Measurements from ENCODE around the gene HSPH1. TPM values are rescaled to one million over a fixed set of nuclear protein-coding genes. Genes with fewer than 3 reads are reported as not detected.
"Not testable (repeated sequence)": the region's sequence is repeated elsewhere in the genome, so short reads cannot be mapped to it uniquely, and the experiment has no call there.

HSPH1 gene
- total RNA-seq, 4 donors from 2014 or later = 29.3 to 86.1 (median 34.9) TPM

- Histone ChIP-seq H3K27me3 (peaks cover 0 to 18% (median 0%) of the 10 kb centered on the region in 4 donors), H3K4me3 (no peak overlapping the region), H3K27ac (no peak overlapping the region), H3K9me3 (no peaks in the 10 kb centered on the region), H3K4me1 (peaks cover 0 to 6% (median 0%) of the 10 kb centered on the region in 3 donors), H3K36me3 (no peaks in the 10 kb centered on the region)
- no peak for DNase-seq
- WGBS, 2 donors = 89 to 92% methylated on average over 3 of the region's 3 CpGs
- no peak for TF ChIP-seq POLR2A (IDR thresholded peaks at IDR 0.05)
- TF ChIP-seq, protein P1, sequence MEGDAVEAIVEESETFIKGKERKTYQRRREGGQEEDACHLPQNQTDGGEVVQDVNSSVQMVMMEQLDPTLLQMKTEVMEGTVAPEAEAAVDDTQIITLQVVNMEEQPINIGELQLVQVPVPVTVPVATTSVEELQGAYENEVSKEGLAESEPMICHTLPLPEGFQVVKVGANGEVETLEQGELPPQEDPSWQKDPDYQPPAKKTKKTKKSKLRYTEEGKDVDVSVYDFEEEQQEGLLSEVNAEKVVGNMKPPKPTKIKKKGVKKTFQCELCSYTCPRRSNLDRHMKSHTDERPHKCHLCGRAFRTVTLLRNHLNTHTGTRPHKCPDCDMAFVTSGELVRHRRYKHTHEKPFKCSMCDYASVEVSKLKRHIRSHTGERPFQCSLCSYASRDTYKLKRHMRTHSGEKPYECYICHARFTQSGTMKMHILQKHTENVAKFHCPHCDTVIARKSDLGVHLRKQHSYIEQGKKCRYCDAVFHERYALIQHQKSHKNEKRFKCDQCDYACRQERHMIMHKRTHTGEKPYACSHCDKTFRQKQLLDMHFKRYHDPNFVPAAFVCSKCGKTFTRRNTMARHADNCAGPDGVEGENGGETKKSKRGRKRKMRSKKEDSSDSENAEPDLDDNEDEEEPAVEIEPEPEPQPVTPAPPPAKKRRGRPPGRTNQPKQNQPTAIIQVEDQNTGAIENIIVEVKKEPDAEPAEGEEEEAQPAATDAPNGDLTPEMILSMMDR (IDR thresholded peaks at IDR 0.05) = no peak
- intact Hi-C loops (cut with DNase I) = no loop called here
These were observed 55.8 kb downstream of the HSPH1 start for GRCh38 chr13:31105856-31106255.

DNA sequence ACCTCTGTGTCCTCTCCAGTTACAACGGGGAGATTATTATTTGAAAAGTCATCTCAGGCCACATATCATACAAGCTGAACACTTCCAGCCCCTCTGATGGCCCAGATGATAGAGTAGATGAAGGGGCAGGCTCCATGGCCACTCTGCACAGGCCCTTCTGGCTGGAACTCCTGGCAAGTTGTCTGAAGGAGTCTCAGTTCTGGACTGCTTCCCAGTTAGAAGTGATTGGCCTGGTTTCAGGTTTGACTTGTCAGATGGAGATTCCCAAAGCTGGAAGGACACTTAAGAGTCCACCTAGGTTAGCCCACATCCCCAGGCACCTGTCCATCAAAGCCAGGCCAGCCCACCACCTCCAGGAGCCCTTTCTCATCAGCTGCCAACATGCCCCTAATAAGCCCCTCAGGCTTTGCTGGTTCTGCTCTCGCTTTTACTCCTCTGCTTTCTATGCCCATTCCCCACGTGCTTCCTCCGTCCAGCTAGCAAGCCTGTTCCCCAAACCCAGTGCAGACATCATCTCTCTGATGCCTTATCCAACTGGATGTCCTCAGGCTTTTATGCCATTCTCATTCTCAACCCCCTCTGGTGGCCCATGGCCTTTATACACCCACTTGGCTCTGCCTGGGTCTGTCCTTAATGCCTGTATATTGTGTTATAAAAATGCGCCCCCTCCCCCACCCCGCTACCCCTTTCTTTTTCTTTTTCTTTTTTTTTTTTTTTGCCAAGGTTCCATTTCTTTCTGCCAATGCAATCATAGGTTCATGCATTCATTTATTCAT lies 56.5 kb downstream of the HSPH1 start:
- intact Hi-C loops (cut with DNase I) = no loop called here
- H3K4me1 ChIP-seq = no peaks in the 10 kb centered on the region
- WGBS, 2 donors = 84 to 87% methylated on average over 6 of the region's 6 CpGs
- H3K4me3 ChIP-seq = no peak overlapping the region
- H3K9me3 ChIP-seq = no peaks in the 10 kb centered on the region
- TF ChIP-seq POLR2A (IDR thresholded peaks at IDR 0.05) = no peak
- TF ChIP-seq, protein P1 (IDR thresholded peaks at IDR 0.05) = no peak
- H3K27ac ChIP-seq = no peak overlapping the region
- H3K27me3 ChIP-seq = peaks cover 0 to 20% (median 0%) of the 10 kb centered on the region in 4 donors
- H3K36me3 ChIP-seq = no peaks in the 10 kb centered on the region
- no peak for DNase-seq

GRCh38 chr13:31102905-31103304 lies 58.8 kb downstream of the HSPH1 start:
- Histone ChIP-seq H3K4me3 (no peak overlapping the region), H3K9me3 (no peaks in the 10 kb centered on the region), H3K27ac (no peak overlapping the region), H3K4me1 (no peaks in the 10 kb centered on the region), H3K27me3 (peaks cover 0 to 20% (median 0%) of the 10 kb centered on the region in 4 donors), H3K36me3 (no peaks in the 10 kb centered on the region)
- intact Hi-C loops (cut with DNase I) = no loop called here
- no peak for TF ChIP-seq POLR2A (IDR thresholded peaks at IDR 0.05)
- TF ChIP-seq, protein P1 (IDR thresholded peaks at IDR 0.05) = no peak
- DNase-seq = no peak
- 89 to 93% methylated on average over 3 of the region's 3 CpGs for WGBS, 2 donors

- no peak for DNase-seq
- no peak overlapping the region for H3K27ac ChIP-seq
- H3K27me3 ChIP-seq = peaks cover 0 to 33% (median 0%) of the 10 kb centered on the region in 4 donors
- TF ChIP-seq, protein P1 (IDR thresholded peaks at IDR 0.05) = no peak
- TF ChIP-seq POLR2A (IDR thresholded peaks at IDR 0.05) = no peak
- H3K4me3 ChIP-seq = no peak overlapping the region
- WGBS, 2 donors = 38 to 67% methylated on average over 5 to 6 of the region's 7 CpGs
- H3K36me3 ChIP-seq = no peaks in the 10 kb centered on the region
- peaks cover 0 to 2% (median 0%) of the 10 kb centered on the region in 3 donors for H3K4me1 ChIP-seq
- no peaks in the 10 kb centered on the region for H3K9me3 ChIP-seq
- intact Hi-C loops (cut with DNase I) = no loop called here
These were observed 60.1 kb downstream of the HSPH1 start for GRCh38 chr13:31101472-31102170.

DNA sequence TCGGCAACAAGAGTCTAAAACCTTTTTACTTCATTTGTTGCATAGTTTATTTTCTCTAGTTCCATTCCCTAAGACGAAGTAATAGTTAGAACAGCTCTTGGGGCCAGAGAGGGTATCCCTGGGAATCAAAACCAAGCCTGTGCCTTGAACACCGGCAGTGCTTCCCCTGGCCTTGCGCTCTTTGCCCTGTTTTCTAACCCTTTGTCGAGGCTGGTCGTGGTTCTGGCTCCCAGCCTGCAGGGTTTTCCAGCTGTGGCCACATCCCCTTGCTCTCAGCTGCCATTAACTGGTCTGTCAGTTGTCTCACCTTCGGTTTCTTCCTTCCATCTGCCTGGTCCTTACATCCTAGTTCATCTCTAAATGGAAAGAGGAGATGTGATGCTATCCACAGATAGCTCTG lies 61.0 kb downstream of the HSPH1 start:
- Histone ChIP-seq H3K4me3 (no peak overlapping the region), H3K4me1 (peaks cover 0 to 7% (median 0%) of the 10 kb centered on the region in 3 donors), H3K27me3 (peaks cover 0 to 34% (median 0%) of the 10 kb centered on the region in 4 donors), H3K27ac (no peak overlapping the region), H3K9me3 (no peaks in the 10 kb centered on the region), H3K36me3 (no peaks in the 10 kb centered on the region)
- no peak for DNase-seq
- 64 to 69% methylated on average over 7 of the region's 7 CpGs for WGBS, 2 donors
- intact Hi-C loops (cut with DNase I) = no loop called here
- TF ChIP-seq, protein P1 (IDR thresholded peaks at IDR 0.05) = no peak
- TF ChIP-seq POLR2A (IDR thresholded peaks at IDR 0.05) = no peak

- H3K9me3 ChIP-seq; H3K36me3 ChIP-seq; intact Hi-C loops (cut with DNase I); H3K4me3 ChIP-seq; H3K27ac ChIP-seq; DNase-seq: not testable (repeated sequence)
- 53 to 54% methylated on average over 3 of the region's 3 CpGs for WGBS, 2 donors
- Histone ChIP-seq H3K27me3 (peaks cover 0 to 31% (median 0%) of the 10 kb centered on the region in 4 donors), H3K4me1 (peaks cover 0 to 31% (median 0%) of the 10 kb centered on the region in 3 donors)
These were observed 63.7 kb downstream of the HSPH1 start for GRCh38 chr13:31097911-31098434.
